Hepatocyte (in vitro differentiated cells): ENCODE data around the gene TMEM222. TPM values are rescaled to one million over a fixed set of nuclear protein-coding genes. Genes with fewer than 3 reads are reported as not detected.
A peak's percentile ranks its signal among the peaks of the same experiment; 100 is the strongest.

Experiments used
- DNase-seq: peaks from one replicate; pipeline ENCODE4 v3.0.0-alpha.2; 2016; ENCODE audit warnings: low spot score
- H2AFZ ChIP-seq: fragments of 200-600 bp; sonication (generic); 2 replicates; pipeline ENCODE4 v1.6.0; 2016; ENCODE audit warnings: antibody characterized with exemption, mild to moderate bottlenecking
- H3K27ac ChIP-seq: fragments of 200-600 bp; sonication (generic); 2 replicates; pipeline ENCODE4 v1.5.1; 2016; ENCODE audit warnings: mild to moderate bottlenecking
- H3K27me3 ChIP-seq: fragments of 200-600 bp; sonication (generic); 2 replicates; pipeline ENCODE4 v1.6.1; 2016
- H3K36me3 ChIP-seq: fragments of 200-600 bp; sonication (generic); replicated peaks from 2 replicates; pipeline ENCODE4 v1.5.1; 2016; ENCODE audit warnings: low read depth; ENCODE audit not compliant: insufficient read depth
- H3K4me1 ChIP-seq: fragments of 200-600 bp; sonication (generic); 2 replicates; pipeline ENCODE4 v1.5.1; 2016; ENCODE audit warnings: mild to moderate bottlenecking, moderate library complexity; ENCODE audit not compliant: insufficient read depth
- H3K4me2 ChIP-seq: fragments of 200-600 bp; sonication (generic); 2 replicates; pipeline ENCODE4 v1.6.0; 2016
- H3K4me3 ChIP-seq: fragments of 200-600 bp; sonication (generic); 2 replicates; pipeline ENCODE4 v1.5.1; 2016; ENCODE audit warnings: mild to moderate bottlenecking
- H3K79me2 ChIP-seq: fragments of 200-600 bp; sonication (generic); 2 replicates; pipeline ENCODE4 v1.6.0; 2017; ENCODE audit warnings: mild to moderate bottlenecking
- H3K9me2 ChIP-seq: fragments of 200-600 bp; sonication (generic); replicated peaks from 2 replicates; pipeline ENCODE4 v1.6.0; 2017; ENCODE audit warnings: mild to moderate bottlenecking; ENCODE audit not compliant: insufficient read depth
- H3K9me3 ChIP-seq: fragments of 200-600 bp; sonication (generic); 2 replicates; pipeline ENCODE4 v1.5.1; 2016; ENCODE audit warnings: low read depth, mild to moderate bottlenecking
- H4K20me1 ChIP-seq: fragments of 200-600 bp; sonication (generic); 2 replicates; pipeline ENCODE4 v1.6.0; 2016; ENCODE audit warnings: mild to moderate bottlenecking; ENCODE audit not compliant: insufficient read depth, poor library complexity, severe bottlenecking
- EZH2 ChIP-seq: fragments of 200-600 bp; sonication (generic); IDR thresholded peaks from 2 replicates; pipeline ENCODE4 v1.6.1; 2016; ENCODE audit warnings: antibody characterized with exemption, mild to moderate bottlenecking, borderline replicate concordance
- EZH2phosphoT487 ChIP-seq: fragments of 200-600 bp; sonication (generic); IDR thresholded peaks from one replicate; pipeline ENCODE4 v1.6.1; 2018; ENCODE audit warnings: antibody characterized with exemption, mild to moderate bottlenecking, low read depth, moderate library complexity; ENCODE audit not compliant: unreplicated experiment, severe bottlenecking
- WGBS: methylation state at CpG from one replicate; pipeline ENCODE4 v1.1.6; 2016; ENCODE audit warnings: low lambda C conversion rate; ENCODE audit errors: missing lambda C conversion rate; 5-methylcytosine and 5-hydroxymethylcytosine counted together
- polyA plus RNA-seq: library from polyadenylated mRNA; unstranded; fragments of >200 nt; fragmentation: Nextera tagmentation; extraction: Ambion mirVana; gene quantifications from 2 replicates; pipeline ENCODE4 v1.2.1, GENCODE V29; 2016
- total RNA-seq: library from RNA; depleted of rRNA; stranded (reverse); fragments of >200 nt; gene quantifications from 2 replicates; pipeline ENCODE4 v1.2.3, GENCODE V29; 2014
- TF ChIP-seq, protein P1 (sequence below): fragments of 200-600 bp; sonication (generic); IDR thresholded peaks from 2 replicates; pipeline ENCODE4 v1.5.1; 2016; ENCODE audit warnings: antibody characterized with exemption, mild to moderate bottlenecking; ENCODE audit not compliant: poor library complexity

The TMEM222 gene
- total and polyA plus RNA-seq, 2 experiments from 2014 or later: 29.7 to 55.3 TPM

DNA sequence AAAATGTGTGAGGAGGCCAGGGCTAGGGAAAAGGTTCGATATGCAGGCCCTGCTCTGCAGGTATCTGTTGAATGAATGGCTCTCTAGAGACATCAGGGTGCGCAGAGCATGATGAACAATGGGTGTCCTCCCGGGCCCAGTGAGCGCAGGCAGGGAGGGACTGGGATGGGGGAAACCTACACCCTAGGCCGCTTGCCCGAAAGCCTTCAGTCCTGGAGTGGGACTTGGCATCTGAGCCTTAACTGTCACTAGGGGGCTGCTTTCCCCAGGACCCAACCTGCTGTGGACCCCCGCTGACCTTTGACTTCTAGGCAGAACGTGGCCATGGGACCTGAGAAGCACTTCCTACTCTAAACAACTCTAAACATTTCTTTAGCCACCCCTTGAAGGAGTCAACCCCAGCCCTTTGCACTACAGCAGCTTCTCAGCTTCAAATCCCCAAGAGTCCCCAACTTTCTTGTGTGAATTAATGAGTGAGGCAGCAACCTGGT is 45.2 kb downstream of the TMEM222 start:
- DNase-seq: no peak
- H3K9me2 ChIP-seq: no peaks in the 10 kb centered on the region
- peak overlapping the region; percentile 90 for H3K27ac ChIP-seq
- WGBS: 36% methylated on average over 8 of the region's 8 CpGs
- no peaks in the 10 kb centered on the region for H3K9me3 ChIP-seq
- no peaks in the 10 kb centered on the region for H3K27me3 ChIP-seq
- H3K4me3 ChIP-seq: peak overlapping the region; percentile 60
- peak overlapping the region; percentile 98 for H3K4me2 ChIP-seq
- no peaks in the 10 kb centered on the region for H3K36me3 ChIP-seq
- no peaks in the 10 kb centered on the region for H4K20me1 ChIP-seq
- TF ChIP-seq EZH2phosphoT487 (no peak), EZH2 (no peak)
- TF ChIP-seq, protein P1, sequence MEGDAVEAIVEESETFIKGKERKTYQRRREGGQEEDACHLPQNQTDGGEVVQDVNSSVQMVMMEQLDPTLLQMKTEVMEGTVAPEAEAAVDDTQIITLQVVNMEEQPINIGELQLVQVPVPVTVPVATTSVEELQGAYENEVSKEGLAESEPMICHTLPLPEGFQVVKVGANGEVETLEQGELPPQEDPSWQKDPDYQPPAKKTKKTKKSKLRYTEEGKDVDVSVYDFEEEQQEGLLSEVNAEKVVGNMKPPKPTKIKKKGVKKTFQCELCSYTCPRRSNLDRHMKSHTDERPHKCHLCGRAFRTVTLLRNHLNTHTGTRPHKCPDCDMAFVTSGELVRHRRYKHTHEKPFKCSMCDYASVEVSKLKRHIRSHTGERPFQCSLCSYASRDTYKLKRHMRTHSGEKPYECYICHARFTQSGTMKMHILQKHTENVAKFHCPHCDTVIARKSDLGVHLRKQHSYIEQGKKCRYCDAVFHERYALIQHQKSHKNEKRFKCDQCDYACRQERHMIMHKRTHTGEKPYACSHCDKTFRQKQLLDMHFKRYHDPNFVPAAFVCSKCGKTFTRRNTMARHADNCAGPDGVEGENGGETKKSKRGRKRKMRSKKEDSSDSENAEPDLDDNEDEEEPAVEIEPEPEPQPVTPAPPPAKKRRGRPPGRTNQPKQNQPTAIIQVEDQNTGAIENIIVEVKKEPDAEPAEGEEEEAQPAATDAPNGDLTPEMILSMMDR: no peak
- no peaks in the 10 kb centered on the region for H3K79me2 ChIP-seq
- H2AFZ ChIP-seq: peak overlapping the region; percentile 98
- H3K4me1 ChIP-seq: peaks cover 7% of the 10 kb centered on the region

DNA sequence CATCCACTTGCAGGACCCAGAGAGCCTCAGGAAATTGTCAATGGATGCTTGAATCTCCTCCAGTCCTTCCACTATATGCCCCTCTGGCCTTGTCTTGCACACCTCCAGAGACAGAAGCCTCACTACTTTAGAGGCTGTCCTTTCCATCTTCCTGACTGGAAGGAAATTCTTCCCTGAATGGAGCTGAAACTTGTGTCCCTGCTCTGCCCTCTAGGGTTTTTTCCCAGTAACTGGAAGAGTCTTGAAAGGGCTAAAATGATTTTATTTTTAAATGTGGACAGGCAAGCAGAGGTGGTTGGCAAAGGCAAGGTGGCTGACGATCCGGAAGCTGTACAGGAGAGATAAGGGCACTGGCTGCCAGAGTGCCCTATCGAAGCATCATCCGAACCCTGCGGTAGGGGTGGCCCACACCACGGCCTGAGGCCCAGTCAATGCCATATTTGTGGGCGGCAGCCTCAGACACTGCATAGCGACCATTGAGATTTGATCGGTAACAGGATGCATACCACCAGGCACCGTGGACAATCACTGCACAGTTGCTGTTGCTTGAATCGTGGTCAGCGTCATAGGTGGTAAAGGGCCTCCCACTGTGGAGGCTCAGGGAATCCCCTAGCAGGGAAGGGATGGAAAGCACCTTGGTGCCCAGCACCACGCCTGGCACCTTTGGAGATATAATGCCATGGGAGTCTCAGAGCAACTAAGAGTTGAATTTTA is 47.1 kb downstream of the TMEM222 start:
- H3K4me1 ChIP-seq: peaks cover 7% of the 10 kb centered on the region
- TF ChIP-seq, protein P1: peak; percentile 25
- no peak for TF ChIP-seq EZH2
- no peaks in the 10 kb centered on the region for H3K79me2 ChIP-seq
- no peak overlapping the region for H3K4me2 ChIP-seq
- H3K27me3 ChIP-seq: no peaks in the 10 kb centered on the region
- no peaks in the 10 kb centered on the region for H3K9me3 ChIP-seq
- no peaks in the 10 kb centered on the region for H3K36me3 ChIP-seq
- no peaks in the 10 kb centered on the region for H3K9me2 ChIP-seq
- no peak overlapping the region for H2AFZ ChIP-seq
- H4K20me1 ChIP-seq: no peaks in the 10 kb centered on the region
- no peak overlapping the region for H3K4me3 ChIP-seq
- no peak overlapping the region for H3K27ac ChIP-seq
- DNase-seq: no peak
- 86% methylated on average over 13 of the region's 13 CpGs for WGBS

DNA sequence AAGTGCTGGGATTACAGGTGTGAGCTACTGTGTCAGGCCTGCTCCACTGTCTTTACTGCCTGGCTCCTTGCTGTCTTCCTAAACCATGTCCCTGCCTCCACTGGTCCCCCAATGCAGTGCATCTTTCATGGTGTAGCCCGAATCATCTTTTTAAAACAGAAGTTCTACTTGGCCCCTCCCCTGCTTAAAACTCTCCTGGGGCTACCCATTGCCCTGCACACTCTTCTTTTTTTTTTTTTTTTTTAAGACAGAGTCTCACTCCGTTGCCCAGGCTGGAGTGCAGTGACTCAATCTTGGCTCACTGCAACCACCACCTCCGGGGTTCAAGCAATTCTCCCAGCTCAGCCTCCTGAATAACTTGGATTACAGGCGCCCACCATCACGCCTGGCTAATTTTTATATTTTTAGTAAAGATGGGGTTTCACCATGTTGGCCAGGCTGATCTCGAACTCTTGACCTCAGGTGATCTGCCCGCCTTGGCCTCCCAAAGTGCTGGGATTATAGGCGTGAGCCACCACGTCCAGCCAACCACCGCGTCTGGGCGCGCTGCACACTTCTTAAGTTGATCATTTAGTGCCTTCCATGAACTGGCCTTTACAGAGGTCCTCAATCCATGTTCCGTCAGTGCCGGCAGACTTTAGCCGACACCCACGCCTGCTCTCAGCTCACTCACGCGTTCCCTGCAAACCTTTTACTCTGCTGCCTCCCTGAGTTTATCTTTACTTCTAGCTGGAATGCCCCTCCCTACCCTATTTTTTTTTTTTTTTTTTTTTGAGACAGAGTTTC is 50.3 kb downstream of the TMEM222 start:
- Histone ChIP-seq H3K4me1 (peaks cover 4% of the 10 kb centered on the region), H3K27ac (no peak overlapping the region), H2AFZ (no peak overlapping the region), H3K27me3 (no peaks in the 10 kb centered on the region), H3K4me3 (no peak overlapping the region), H3K79me2 (no peaks in the 10 kb centered on the region), H3K9me3 (no peaks in the 10 kb centered on the region), H3K36me3 (no peaks in the 10 kb centered on the region), H4K20me1 (no peaks in the 10 kb centered on the region), H3K9me2 (no peaks in the 10 kb centered on the region), H3K4me2 (no peak overlapping the region)
- 85% methylated on average over 19 of the region's 19 CpGs for WGBS
- TF ChIP-seq, protein P1: no peak
- no peak for TF ChIP-seq EZH2
- TF ChIP-seq EZH2phosphoT487: no peak
- DNase-seq: peak; percentile 51
